Fibroblast of pulmonary artery (primary cell): ENCODE data around the gene F8A2.

Source experiments
- DNase-seq: peaks from one replicate; pipeline ENCODE4 v3.0.0-alpha.2; 2010; ENCODE audit warnings: low read depth
- H3K4me3 ChIP-seq: replicated peaks from 2 replicates; pipeline ENCODE4 v1.5.1; 2011; ENCODE audit warnings: low read depth, mild to moderate bottlenecking, control low read depth, low read length, moderate library complexity
- CTCF ChIP-seq: IDR thresholded peaks from 2 replicates; pipeline ENCODE4 v1.5.1; 2011; ENCODE audit warnings: mild to moderate bottlenecking, control low read depth, low read length, inconsistent platforms; ENCODE audit errors: missing control alignments

The F8A2 gene

GRCh38 chrX:155406429-155406828, 24.5 kb downstream of the F8A2 start:
- no peak for TF ChIP-seq CTCF
- no peak for DNase-seq
- no peak overlapping the region for H3K4me3 ChIP-seq

- H3K4me3 ChIP-seq: no peak overlapping the region
- TF ChIP-seq CTCF: no peak
Observed at GRCh38 chrX:155417769-155418168, 35.9 kb downstream of the F8A2 start.

More at GRCh38 chrX:155417769-155418168, 35.9 kb downstream of the F8A2 start:
- no peak for DNase-seq
